RCC 7860 (cell line): ENCODE data around the gene ERMAP.

Experiments
- DNase-seq: peaks from one replicate; pipeline ENCODE4 v3.0.0-alpha.2; 2015; ENCODE audit warnings: low spot score
- FAIRE-seq: peaks from 2 replicates; lab custom pipeline; 2012; peaks lifted over from hg19 to GRCh38; lab: Jason Lieb, UNC

The ERMAP gene

GRCh38 chr1:42816585-42817439 is at the start of gene ERMAP, which contains the start of gene SVBP:
ERMAP (plus strand) TSS chr1:42817122; CDS start chr1:42830449, 13,327 bp downstream.
SVBP (minus strand) TSS chr1:42817397; CDS start chr1:42816544, 853 bp downstream.
- FAIRE-seq (no peak), DNase-seq (peak; percentile 71)

GRCh38 chr1:42767510-42768000 is 49.4 kb upstream of the ERMAP start:
- DNase-seq (no peak), FAIRE-seq (no peak)

GRCh38 chr1:42768172-42768571 is 48.8 kb upstream of the ERMAP start:
- DNase-seq = no peak
- no peak for FAIRE-seq

GRCh38 chr1:42769811-42770210 is 47.1 kb upstream of the ERMAP start:
- DNase-seq = no peak
- no peak for FAIRE-seq

GRCh38 chr1:42773420-42773819 is 43.5 kb upstream of the ERMAP start:
- FAIRE-seq = no peak
- no peak for DNase-seq

GRCh38 chr1:42774928-42775526 is 41.9 kb upstream of the ERMAP start:
- no peak for FAIRE-seq
- DNase-seq = no peak

- FAIRE-seq (no peak), DNase-seq (no peak)
Observed at GRCh38 chr1:42776502-42776901, 40.4 kb upstream of the ERMAP start.

GRCh38 chr1:42777852-42778251 is 39.1 kb upstream of the ERMAP start:
- no peak for FAIRE-seq
- peak; percentile 13 for DNase-seq

- FAIRE-seq = no peak
- DNase-seq = no peak
Observed at GRCh38 chr1:42779725-42780124, 37.2 kb upstream of the ERMAP start.

GRCh38 chr1:42780176-42780575 is 36.7 kb upstream of the ERMAP start:
- no peak for FAIRE-seq

GRCh38 chr1:42783092-42783491 is 33.8 kb upstream of the ERMAP start:
- FAIRE-seq (no peak), DNase-seq (no peak)

More at GRCh38 chr1:42780176-42780575, 36.7 kb upstream of the ERMAP start:
- no peak for DNase-seq

- no peak for FAIRE-seq
Observed at GRCh38 chr1:42784547-42784945, 32.4 kb upstream of the ERMAP start.

GRCh38 chr1:42784946-42785693 is 31.8 kb upstream of the ERMAP start, which contains the start of gene TMEM269:
TMEM269 (plus strand) TSS chr1:42784991; CDS start chr1:42789894, 4,903 bp downstream.
- FAIRE-seq (no peak), DNase-seq (no peak)

More at GRCh38 chr1:42784547-42784945, 32.4 kb upstream of the ERMAP start:
- no peak for DNase-seq

GRCh38 chr1:42786097-42786496 is 30.8 kb upstream of the ERMAP start:
- DNase-seq (no peak), FAIRE-seq (no peak)

GRCh38 chr1:42788021-42788420 is 28.9 kb upstream of the ERMAP start:
- FAIRE-seq (no peak), DNase-seq (no peak)

- FAIRE-seq (no peak), DNase-seq (no peak)
Observed at GRCh38 chr1:42793824-42794223, 23.1 kb upstream of the ERMAP start.

- FAIRE-seq (no peak), DNase-seq (no peak)
Observed at GRCh38 chr1:42797414-42797813, 19.5 kb upstream of the ERMAP start.

GRCh38 chr1:42797979-42798378 is 18.9 kb upstream of the ERMAP start:
- DNase-seq (no peak), FAIRE-seq (no peak)

- DNase-seq = no peak
- FAIRE-seq = no peak
Observed at GRCh38 chr1:42801832-42802473, 15.0 kb upstream of the ERMAP start.

- FAIRE-seq (no peak), DNase-seq (no peak)
Observed at GRCh38 chr1:42806171-42806570, 10.8 kb upstream of the ERMAP start.

- FAIRE-seq (no peak), DNase-seq (no peak)
Observed at GRCh38 chr1:42806593-42806992, 10.3 kb upstream of the ERMAP start.
